CD4-positive, alpha-beta T cell (primary cell): Measurements from ENCODE around the gene RXFP3. TPM values are rescaled to one million over a fixed set of nuclear protein-coding genes. Genes with fewer than 3 reads are reported as not detected.

Experiments used
- ATAC-seq: fragments of 200-7000 bp; cut with Tn5 transposase; one replicate; pipeline ENCODE4 v1.10.0; 2022; ENCODE audit warnings: mild to moderate bottlenecking; ENCODE audit not compliant: poor library complexity
- CTCF ChIA-PET: fragments of 350-600 bp; sonication (Branson Sonifier 250); formaldehyde crosslinking; loops from one replicate; lab custom pipeline; 2021; ENCODE audit warnings: antibody characterized with exemption, inconsistent platforms; lab: Charles Lee
- POLR2A ChIA-PET: fragments of 350-600 bp; sonication (Branson Sonifier 250); formaldehyde crosslinking; loops from one replicate; lab custom pipeline; 2021; ENCODE audit warnings: antibody characterized with exemption, inconsistent platforms; lab: Charles Lee
- DNase-seq, 14 experiments: peaks; one replicate each; pipeline ENCODE4 v3.0.0-alpha.2; 2013 to 2020; ENCODE audit warnings: mixed read lengths in 2 of 14
- H3K27ac ChIP-seq, 2 donors: one replicate each; pipeline versions ENCODE4 v1.5.1 to v1.7.0; 2013; ENCODE audit warnings: low read length in 2 of 2, low read depth in 1 of 2, mild to moderate bottlenecking in 1 of 2
- H3K27me3 ChIP-seq, 2 experiments: 1 replicate in 1 of 2; 2 replicates in 1 of 2; pipeline versions ENCODE4 v1.6.1 to v1.7.0; 2013; ENCODE audit warnings: low read length in 2 of 2, control low read depth in 1 of 2, mild to moderate bottlenecking in 1 of 2, moderate library complexity in 1 of 2; ENCODE audit not compliant: insufficient read depth in 2 of 2, control insufficient read depth in 1 of 2
- H3K36me3 ChIP-seq: one replicate; pipeline ENCODE4 v1.6.1; 2013; ENCODE audit warnings: low read length, control low read depth; ENCODE audit not compliant: insufficient read depth
- H3K4me1 ChIP-seq: one replicate; pipeline ENCODE4 v1.6.1; 2013; ENCODE audit warnings: low read length, control low read depth; ENCODE audit not compliant: insufficient read depth
- H3K4me3 ChIP-seq: one replicate; pipeline ENCODE4 v1.5.1; 2013; ENCODE audit warnings: mild to moderate bottlenecking, low read length, moderate library complexity
- H3K9me3 ChIP-seq, 2 experiments: 1 replicate in 1 of 2; 2 replicates in 1 of 2; pipeline versions ENCODE4 v1.6.1 to v1.7.0; 2013; ENCODE audit warnings: low read length in 2 of 2, mild to moderate bottlenecking in 2 of 2, control low read depth in 1 of 2, moderate library complexity in 1 of 2; ENCODE audit not compliant: control insufficient read depth in 1 of 2, insufficient read depth in 1 of 2
- H3K27ac Mint-ChIP-seq: one replicate; pipeline ENCODE4 v1.8.0; 2020; ENCODE audit warnings: mixed read lengths
- H3K27me3 Mint-ChIP-seq: one replicate; pipeline ENCODE4 v1.8.0; 2021; ENCODE audit warnings: mixed read lengths
- H3K36me3 Mint-ChIP-seq: one replicate; pipeline ENCODE4 v1.8.0; 2021; ENCODE audit warnings: low read depth, mixed read lengths
- H3K4me1 Mint-ChIP-seq: one replicate; pipeline ENCODE4 v1.8.0; 2021; ENCODE audit warnings: low read depth, mixed read lengths
- H3K4me3 Mint-ChIP-seq: one replicate; pipeline ENCODE4 v1.8.0; 2020; ENCODE audit warnings: mild to moderate bottlenecking, mixed read lengths
- H3K9me3 Mint-ChIP-seq: one replicate; pipeline ENCODE4 v1.8.0; 2020; ENCODE audit warnings: mixed read lengths
- CTCF ChIP-seq: fragments of 200-600 bp; IDR thresholded peaks from one replicate; pipeline ENCODE4 v1.8.0; 2022; ENCODE audit warnings: antibody characterized with exemption, mild to moderate bottlenecking
- intact Hi-C, 2 experiments: fragments of 100-400 bp; cut with DNase I in 1 of 2; cut with micrococcal nuclease in 1 of 2; formaldehyde crosslinking; loops; one replicate each; pipeline versions ENCODE4 v1.15.1 to v1.9.0; 2023 to 2025; cut with DNase I, micrococcal nuclease
- total RNA-seq, 174 experiments: library from RNA in 2 of 174; stranded (reverse) in 2 of 174; gene quantifications; one replicate each; pipeline ENCODE4 v1.2.3 and lab custom pipeline; 2021 to 2026

RXFP3 gene
- total RNA-seq, 2 experiments from 2014 or later = not detected

- Histone ChIP-seq H3K36me3 (no peaks in the 10 kb centered on the region), H3K27me3 (no peaks in the 10 kb centered on the region), H3K4me1 (no peaks in the 10 kb centered on the region), H3K4me3 (no peak overlapping the region), H3K9me3 (no peaks in the 10 kb centered on the region), H3K27ac (no peak overlapping the region)
- POLR2A ChIA-PET = no interaction called here
- Mint-ChIP-seq H3K4me1 (no peaks in the 10 kb centered on the region), H3K4me3 (no peak overlapping the region), H3K27ac (no peak overlapping the region), H3K36me3 (no peaks in the 10 kb centered on the region), H3K9me3 (no peaks in the 10 kb centered on the region), H3K27me3 (no peaks in the 10 kb centered on the region)
- ATAC-seq (no peak), DNase-seq (no peak)
- CTCF ChIA-PET = no interaction called here
- TF ChIP-seq CTCF = no peak
- intact Hi-C loops = no loop called here
These were observed 45.4 kb downstream of the RXFP3 start for GRCh38 chr5:33981408-33982162.

DNA sequence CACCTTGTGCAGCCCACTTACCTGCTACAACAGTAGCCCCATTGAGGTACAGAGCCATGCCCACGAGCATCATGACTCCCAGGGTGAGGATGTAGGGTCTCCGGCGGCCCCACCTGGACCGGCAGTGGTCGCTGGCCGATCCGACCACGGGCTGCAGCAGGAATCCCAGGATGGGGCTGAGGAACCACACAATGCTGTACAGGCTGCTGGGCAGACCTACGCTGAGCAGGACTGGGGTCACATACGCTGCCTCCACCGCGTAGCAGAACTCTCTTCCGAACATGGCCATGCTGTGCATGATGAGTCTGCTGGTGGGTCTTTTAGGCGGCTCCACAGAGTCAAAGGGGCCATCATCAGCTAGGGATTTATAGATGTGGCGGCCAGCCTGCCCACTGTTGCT lies 48.0 kb downstream of the RXFP3 start:
- intact Hi-C loops = no loop called here
- ATAC-seq = no peak
- Histone ChIP-seq H3K27me3 (no peaks in the 10 kb centered on the region), H3K4me1 (no peaks in the 10 kb centered on the region), H3K36me3 (peaks cover 14% of the 10 kb centered on the region), H3K27ac (no peak overlapping the region), H3K9me3 (no peaks in the 10 kb centered on the region), H3K4me3 (no peak overlapping the region)
- no peak for DNase-seq
- CTCF ChIA-PET = no interaction called here
- H3K27ac Mint-ChIP-seq = no peak overlapping the region
- TF ChIP-seq CTCF = no peak
- H3K9me3 Mint-ChIP-seq = no peaks in the 10 kb centered on the region
- no peak overlapping the region for H3K4me3 Mint-ChIP-seq
- no peaks in the 10 kb centered on the region for H3K4me1 Mint-ChIP-seq
- no peaks in the 10 kb centered on the region for H3K27me3 Mint-ChIP-seq
- POLR2A ChIA-PET = no interaction called here
- H3K36me3 Mint-ChIP-seq = peaks cover 20% of the 10 kb centered on the region

- CTCF ChIA-PET = no interaction called here
- Histone ChIP-seq H3K4me1 (no peaks in the 10 kb centered on the region), H3K27ac (no peak within 1 kb of the TSS), H3K36me3 (peaks cover 16% of the 10 kb centered on the region), H3K4me3 (no peak within 1 kb of the TSS), H3K27me3 (no peaks in the 10 kb centered on the region), H3K9me3 (no peaks in the 10 kb centered on the region)
- Mint-ChIP-seq H3K27ac (no peak within 1 kb of the TSS), H3K4me1 (no peaks in the 10 kb centered on the region), H3K36me3 (peaks cover 24% of the 10 kb centered on the region), H3K4me3 (no peak within 1 kb of the TSS), H3K9me3 (no peaks in the 10 kb centered on the region), H3K27me3 (no peaks in the 10 kb centered on the region)
- DNase-seq (no peak), ATAC-seq (no peak)
- TF ChIP-seq CTCF = no peak
- intact Hi-C loops = no loop called here
- POLR2A ChIA-PET = no interaction called here
These were observed 48.5 kb downstream of the RXFP3 start, which contains the start of gene SLC45A2 for GRCh38 chr5:33984671-33985124. SLC45A2 (minus strand) TSS chr5:33984693; CDS start chr5:33984583, 110 bp downstream.
